Neural crest cell (in vitro differentiated cells): ENCODE measurements around the gene SSC4D. TPM values are rescaled to one million over a fixed set of nuclear protein-coding genes. Genes with fewer than 3 reads are reported as not detected.

ENCODE experiments used
- DNase-seq: peaks from one replicate; pipeline ENCODE4 v3.0.0; 2021; ENCODE audit warnings: low read depth, mixed read lengths, low spot score
- H3K27ac Mint-ChIP-seq: one replicate; pipeline ENCODE4 v1.8.0; 2021; ENCODE audit warnings: mild to moderate bottlenecking, mixed read lengths; ENCODE audit not compliant: unreplicated experiment
- H3K27me3 Mint-ChIP-seq: 2 replicates; pipeline ENCODE4 v1.8.0; 2021; ENCODE audit warnings: low read depth, mild to moderate bottlenecking, mixed read lengths
- H3K36me3 Mint-ChIP-seq: 2 replicates; pipeline ENCODE4 v1.8.0; 2021; ENCODE audit warnings: low read depth, mild to moderate bottlenecking, mixed read lengths
- H3K4me1 Mint-ChIP-seq: 2 replicates; pipeline ENCODE4 v1.8.0; 2021; ENCODE audit warnings: mixed read lengths
- H3K4me3 Mint-ChIP-seq: one replicate; pipeline ENCODE4 v1.8.0; 2021; ENCODE audit warnings: mild to moderate bottlenecking, mixed read lengths
- H3K9me3 Mint-ChIP-seq: 2 replicates; pipeline ENCODE4 v1.8.0; 2021; ENCODE audit warnings: mixed read lengths
- total RNA-seq: library from RNA; stranded (reverse); gene quantifications from 2 replicates; pipeline ENCODE4 v1.2.1, GENCODE V29; 2021
- TF ChIP-seq, protein P1 (sequence below): fragments of 200-600 bp; sonication (generic); conservative IDR thresholded peaks from 2 replicates; pipeline ENCODE4 v1.5.0; 2021; ENCODE audit warnings: antibody characterized with exemption, mild to moderate bottlenecking

Gene SSC4D
- total RNA-seq, 1 donor from 2014 or later: 1.1 TPM

DNA sequence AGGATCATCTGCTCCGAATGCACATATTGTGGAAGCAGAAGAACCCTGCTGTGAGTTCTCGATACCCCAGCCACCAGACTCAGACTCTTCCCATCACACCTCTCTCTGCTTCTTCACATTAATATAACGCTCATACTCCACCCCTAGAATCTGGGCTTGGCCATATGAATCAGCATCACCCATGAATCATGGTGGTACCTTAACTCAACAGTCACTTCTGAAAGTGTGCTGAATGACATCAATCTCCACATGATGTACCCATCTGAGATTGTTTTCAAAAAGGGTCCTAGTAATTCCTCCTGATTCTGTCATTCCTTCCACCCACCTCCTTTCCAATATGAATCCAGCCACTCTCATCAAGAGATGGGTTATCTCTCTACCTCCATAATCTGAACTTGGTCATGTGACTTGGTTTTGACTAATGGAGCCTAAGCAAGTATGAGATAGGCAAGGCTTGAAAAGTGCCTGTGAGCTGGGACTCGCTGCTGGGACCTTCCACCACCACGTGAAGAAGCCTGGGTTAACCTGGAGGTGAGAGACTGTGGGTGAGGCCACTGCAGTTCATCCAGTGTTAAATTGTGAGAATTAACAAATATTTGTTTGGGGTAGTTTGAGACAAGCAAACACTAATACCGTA is 66.1 kb downstream of the SSC4D start:
- Mint-ChIP-seq H3K36me3 (peaks cover 27% of the 10 kb centered on the region), H3K27ac (no peak overlapping the region), H3K27me3 (no peaks in the 10 kb centered on the region), H3K4me1 (peaks cover 39% of the 10 kb centered on the region), H3K4me3 (no peak overlapping the region), H3K9me3 (no peaks in the 10 kb centered on the region)
- TF ChIP-seq, protein P1, sequence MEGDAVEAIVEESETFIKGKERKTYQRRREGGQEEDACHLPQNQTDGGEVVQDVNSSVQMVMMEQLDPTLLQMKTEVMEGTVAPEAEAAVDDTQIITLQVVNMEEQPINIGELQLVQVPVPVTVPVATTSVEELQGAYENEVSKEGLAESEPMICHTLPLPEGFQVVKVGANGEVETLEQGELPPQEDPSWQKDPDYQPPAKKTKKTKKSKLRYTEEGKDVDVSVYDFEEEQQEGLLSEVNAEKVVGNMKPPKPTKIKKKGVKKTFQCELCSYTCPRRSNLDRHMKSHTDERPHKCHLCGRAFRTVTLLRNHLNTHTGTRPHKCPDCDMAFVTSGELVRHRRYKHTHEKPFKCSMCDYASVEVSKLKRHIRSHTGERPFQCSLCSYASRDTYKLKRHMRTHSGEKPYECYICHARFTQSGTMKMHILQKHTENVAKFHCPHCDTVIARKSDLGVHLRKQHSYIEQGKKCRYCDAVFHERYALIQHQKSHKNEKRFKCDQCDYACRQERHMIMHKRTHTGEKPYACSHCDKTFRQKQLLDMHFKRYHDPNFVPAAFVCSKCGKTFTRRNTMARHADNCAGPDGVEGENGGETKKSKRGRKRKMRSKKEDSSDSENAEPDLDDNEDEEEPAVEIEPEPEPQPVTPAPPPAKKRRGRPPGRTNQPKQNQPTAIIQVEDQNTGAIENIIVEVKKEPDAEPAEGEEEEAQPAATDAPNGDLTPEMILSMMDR: no peak
- no peak for DNase-seq

DNA sequence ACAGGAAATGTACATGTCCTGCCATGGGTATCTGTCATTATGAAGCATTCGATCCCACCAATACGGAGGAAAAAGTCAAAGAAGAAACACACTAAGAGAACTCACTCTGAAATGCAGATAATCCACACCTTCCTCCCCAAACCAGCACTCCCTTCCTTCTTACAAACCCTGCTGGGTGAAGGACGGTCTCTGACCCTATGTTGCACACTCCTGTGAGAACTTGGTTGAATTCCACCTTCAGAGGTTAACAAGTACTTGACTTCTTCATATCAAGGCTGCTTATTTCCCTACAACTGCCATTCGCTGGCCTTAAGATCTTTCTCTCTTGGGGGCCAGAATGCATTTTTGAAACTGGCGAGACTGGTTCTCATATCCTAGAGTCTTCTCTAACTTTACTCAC is 67.3 kb downstream of the SSC4D start:
- peaks cover 36% of the 10 kb centered on the region for H3K4me1 Mint-ChIP-seq

DNA sequence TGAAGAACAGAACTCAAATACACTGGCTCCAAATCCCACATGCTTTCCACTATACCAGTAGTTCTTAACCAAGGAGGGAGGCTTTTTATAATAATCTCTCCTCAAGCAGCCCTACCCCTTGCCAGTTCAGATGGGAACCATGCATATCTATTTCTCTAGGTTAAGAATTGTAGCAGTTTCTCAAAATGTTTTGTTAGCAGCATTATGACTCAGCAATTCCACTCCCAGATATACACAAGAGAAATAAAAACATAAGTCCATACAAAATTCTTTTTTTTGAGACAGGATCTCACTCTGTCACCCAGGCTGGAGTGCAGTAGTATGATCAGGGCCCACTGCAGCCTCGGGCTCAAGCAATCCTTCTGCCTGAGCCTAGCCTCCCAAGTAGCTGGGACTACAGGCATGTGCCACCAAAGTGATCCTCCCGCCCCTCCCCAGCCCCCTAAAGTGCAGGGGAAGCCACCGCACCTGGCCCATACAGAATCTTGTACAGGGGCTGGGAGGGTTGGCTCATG is 68.8 kb downstream of the SSC4D start:
- Mint-ChIP-seq H3K27me3 (no peaks in the 10 kb centered on the region), H3K4me3 (no peak overlapping the region), H3K4me1 (peaks cover 31% of the 10 kb centered on the region), H3K27ac (no peak overlapping the region), H3K9me3 (no peaks in the 10 kb centered on the region), H3K36me3 (peaks cover 14% of the 10 kb centered on the region)
- TF ChIP-seq, protein P1: no peak
- no peak for DNase-seq

More for the DNA sequence above, 67.3 kb downstream of the SSC4D start:
- H3K27ac Mint-ChIP-seq: peak overlapping the region; percentile 58
- TF ChIP-seq, protein P1: no peak
- DNase-seq: no peak
- H3K27me3 Mint-ChIP-seq: no peaks in the 10 kb centered on the region
- H3K9me3 Mint-ChIP-seq: no peaks in the 10 kb centered on the region
- H3K36me3 Mint-ChIP-seq: peaks cover 23% of the 10 kb centered on the region
- no peak overlapping the region for H3K4me3 Mint-ChIP-seq

Other genes with a start within 250 kb of the SSC4D start
- 4.6 and 4.9 TPM in 2 replicates for gene SRRM3, start 207.8 kb downstream of the SSC4D start, total RNA-seq
- 57.1 and 67.2 TPM in 2 replicates for gene HSPB1, start 107.0 kb downstream of the SSC4D start, total RNA-seq
- gene YWHAG, start 50.7 kb downstream of the SSC4D start, total RNA-seq: 200 and 209 TPM in 2 replicates
- 0.49 TPM in 1 of 2 replicates, not detected in the other for gene ZP3, start 15.3 kb upstream of the SSC4D start, total RNA-seq
- 23.7 and 24.2 TPM in 2 replicates for gene DTX2, start 52.0 kb upstream of the SSC4D start, total RNA-seq
- gene UPK3B, start 100.9 kb upstream of the SSC4D start, total RNA-seq: 0.77 TPM in 1 of 2 replicates, not detected in the other
- 0.35 TPM in 1 of 2 replicates, not detected in the other for gene SPDYE16, start 133.6 kb upstream of the SSC4D start, total RNA-seq
- gene POMZP3, start 217.6 kb upstream of the SSC4D start, total RNA-seq: 9.4 and 9.8 TPM in 2 replicates